ENCODE measurements around the gene GAS7.

GAS7 gene

DNA sequence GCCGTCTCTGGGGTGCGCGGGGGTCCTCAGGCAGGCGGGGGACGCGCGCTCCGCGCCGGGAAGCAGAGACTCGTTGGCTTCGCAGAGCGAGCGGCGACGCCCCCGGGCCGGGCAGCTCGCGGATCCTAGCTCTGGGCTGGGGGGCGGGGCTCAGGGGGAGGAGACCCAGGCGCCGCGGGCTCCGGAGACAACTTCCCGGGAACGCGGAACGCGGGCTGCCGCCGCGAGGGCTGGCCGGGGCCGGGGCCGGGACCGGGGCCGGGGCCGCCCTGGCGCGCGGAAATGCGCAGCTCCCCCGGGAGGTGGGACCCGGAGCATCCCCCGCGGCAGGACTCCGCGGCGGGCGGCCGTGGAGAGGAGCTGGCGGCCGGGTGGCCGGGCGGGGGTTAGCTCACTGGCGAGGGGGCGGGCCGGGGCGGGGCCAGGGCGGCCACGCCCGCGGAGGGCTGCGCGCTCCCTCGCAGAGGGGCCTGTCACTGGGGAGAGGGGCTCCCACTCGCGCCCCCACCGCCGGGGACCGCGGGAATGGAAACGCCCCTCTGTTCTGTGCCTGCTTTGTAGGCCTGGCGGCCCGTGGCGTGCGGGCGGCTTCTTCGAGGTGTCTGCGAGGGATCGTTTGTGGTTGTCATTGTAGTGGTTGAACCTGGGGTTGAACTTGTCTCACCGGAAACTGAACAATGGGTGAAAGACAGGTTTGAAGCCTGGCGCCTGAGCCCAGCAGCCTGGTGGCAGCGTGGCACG lies at the start of gene GAS7:
GAS7 (minus strand) TSS at position 98 of the 741 bp plus-strand sequence.
- DNase-seq (ENCODE audit: low read depth, low spot score), result no peak
- no peak within 1 kb of the TSS for H3K27ac ChIP-seq

DNA sequence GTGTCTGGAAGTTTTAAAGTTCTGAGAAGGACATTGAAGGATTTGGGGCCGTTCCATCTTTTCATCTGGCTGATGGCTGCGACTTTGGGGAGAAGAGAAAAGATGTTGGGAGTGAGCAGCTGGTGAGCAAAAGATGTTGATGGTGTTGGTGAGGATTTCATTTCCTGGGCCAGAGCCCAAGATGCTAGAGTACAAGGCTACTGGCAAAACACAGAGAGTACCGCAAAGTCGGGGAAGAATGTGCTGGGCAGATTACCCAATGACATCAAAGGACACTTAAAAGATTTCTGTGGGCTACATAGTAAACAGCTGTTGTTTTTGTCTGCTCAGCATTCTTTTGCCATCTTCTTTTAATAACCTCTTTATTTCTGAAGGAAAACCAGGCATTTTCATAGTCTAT lies 49.4 kb upstream of the GAS7 start:
- no peak for DNase-seq (ENCODE audit: low read depth, low spot score)
- H3K27ac ChIP-seq, result no peak overlapping the region

DNA sequence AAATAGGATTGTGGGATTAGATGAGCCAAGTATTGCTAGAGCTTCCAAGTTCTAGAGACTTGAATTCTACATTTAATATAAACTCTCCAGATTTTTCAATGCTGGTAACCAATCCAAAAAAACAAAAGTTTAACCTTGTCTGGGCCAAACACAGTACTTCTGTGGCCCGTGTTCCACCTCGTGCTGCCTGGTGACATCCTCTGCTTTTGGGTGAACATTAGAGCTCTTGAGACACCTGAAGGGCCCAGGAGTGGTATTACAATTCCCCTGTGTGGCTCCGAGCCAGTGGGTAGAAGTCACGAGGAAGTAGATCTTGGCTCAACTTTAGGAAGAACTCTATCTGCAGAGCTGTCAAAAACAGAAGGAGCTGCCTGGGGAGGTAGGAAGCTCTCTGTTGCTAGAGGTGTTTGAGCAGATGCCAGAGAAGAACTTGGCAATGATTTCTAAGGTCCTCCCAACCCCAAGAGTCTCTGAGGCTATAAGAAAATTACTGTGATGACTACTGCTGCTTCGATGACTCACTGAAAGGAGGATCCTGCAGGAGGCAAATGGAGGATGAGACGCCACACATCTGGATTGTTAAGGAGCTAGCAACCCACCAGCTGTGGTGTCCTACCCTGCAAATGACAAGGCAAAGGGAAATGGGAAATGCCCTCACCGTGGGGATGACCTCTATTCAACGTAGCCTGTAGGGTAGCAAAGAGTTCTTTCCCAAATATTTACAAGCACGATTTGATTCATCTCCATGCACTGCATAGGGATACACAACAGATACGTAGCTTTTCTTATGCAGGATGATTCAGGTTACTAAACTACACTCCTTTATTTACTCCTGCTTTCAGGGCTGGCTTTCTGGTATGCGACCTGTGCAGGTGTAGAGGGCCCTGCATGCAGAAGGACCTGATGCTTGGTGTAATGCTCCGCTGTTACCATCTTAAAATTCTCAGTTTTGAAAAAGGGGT lies 45.8 kb upstream of the GAS7 start:
- DNase-seq (ENCODE audit: low read depth, low spot score), result no peak
- no peak overlapping the region for H3K27ac ChIP-seq

DNA sequence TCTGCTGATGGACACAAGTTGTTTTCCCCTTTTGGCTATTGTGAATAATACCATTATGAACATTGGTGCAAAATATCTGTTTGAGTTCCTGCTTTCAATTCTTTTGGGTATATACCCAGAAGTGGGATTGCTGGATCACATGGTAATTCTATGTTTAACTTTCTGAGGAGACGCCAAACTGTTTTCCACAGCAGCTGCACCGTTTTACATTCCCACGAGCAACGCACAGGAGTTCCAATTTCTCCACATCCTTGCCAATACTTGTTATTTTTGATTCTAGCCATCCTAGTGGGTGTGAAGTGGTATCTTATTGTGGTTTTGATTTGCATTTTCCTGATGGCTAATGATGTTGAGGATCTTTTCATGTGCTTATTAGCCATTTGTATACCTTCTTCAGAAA lies 43.4 kb upstream of the GAS7 start:
- H3K27ac ChIP-seq, result no peak overlapping the region
- no peak for DNase-seq (ENCODE audit: low read depth, low spot score)

DNA sequence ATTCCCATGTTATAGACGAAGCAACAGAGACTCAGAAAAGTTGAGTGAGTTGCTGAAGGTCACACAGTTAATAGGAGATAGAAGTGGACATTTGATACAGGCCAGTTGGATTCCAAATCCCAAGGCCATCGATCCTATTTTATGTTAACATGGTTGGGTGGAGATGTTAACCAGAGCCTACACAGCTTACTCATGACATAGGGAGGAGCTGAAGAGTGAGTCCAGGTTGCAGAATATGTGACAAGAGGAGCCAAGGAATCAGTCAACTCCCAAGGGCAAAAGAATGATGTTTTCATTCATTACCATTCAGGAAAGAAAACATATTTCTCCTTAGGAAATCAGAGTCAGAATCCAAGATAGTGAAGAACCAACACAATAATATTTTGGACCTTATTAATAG lies 40.3 kb upstream of the GAS7 start:
- DNase-seq (ENCODE audit: low read depth, low spot score), result no peak
- H3K27ac ChIP-seq, result no peak overlapping the region

DNA sequence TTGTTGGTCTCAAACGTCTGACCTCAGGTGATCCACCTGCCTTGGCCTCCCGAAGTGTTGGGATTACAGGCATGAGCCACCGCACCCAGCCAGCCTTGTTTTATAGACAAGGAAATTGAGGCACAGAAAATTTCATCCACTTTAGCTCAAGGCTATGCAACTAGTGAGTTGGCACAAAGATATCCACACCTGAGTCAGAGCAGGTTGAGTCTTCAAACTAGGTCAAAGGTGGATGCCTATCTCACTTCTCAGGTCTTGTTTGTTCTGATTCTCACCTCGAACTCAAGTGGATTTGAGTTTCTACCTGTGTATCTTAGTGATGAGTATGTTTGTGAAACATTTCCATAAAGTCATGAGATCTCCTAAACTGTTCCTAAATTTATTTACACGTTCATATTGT lies 35.6 kb upstream of the GAS7 start:
- peak; percentile 48 for DNase-seq (ENCODE audit: low read depth, low spot score)
- H3K27ac ChIP-seq, result no peak overlapping the region

DNA sequence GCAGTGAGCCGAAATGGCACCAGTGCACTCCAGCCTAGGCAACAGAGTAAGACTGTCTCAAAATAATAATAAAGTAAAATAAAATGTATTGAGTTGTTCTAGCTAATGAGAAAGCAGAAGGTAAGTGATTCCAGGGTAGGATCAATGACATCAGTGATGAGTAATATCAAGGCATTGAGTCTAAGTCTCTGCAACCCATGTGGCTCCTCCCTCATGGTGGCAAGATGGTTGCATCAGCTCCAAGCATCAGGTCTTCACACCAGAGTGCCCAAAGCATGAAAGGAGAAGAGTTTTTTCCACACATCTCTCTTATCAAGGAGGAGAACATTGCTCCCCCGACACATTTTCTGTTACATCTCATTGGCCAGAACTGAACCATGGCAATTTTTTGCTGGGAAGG lies 34.8 kb upstream of the GAS7 start:
- no peak overlapping the region for H3K27ac ChIP-seq
- DNase-seq (ENCODE audit: low read depth, low spot score), result no peak

DNA sequence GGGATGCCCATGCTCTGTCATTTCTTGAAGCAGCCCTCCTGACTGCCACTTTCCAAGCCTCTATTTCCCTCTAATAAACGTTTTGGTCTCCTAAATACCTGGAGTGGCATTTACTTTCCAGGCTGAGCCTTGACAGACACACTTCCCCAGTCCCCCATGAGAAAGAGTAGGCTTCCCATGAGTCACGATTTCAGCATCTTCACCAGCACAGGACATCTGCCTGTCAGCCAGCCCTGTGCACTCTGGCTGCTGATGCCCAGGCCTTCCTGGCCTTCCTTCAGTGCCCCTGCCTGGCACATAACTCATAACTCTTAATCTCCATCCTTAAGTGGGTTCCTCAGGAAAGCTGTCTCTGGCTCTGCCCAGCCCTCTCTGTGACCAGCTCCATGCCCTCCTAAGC lies 30.8 kb upstream of the GAS7 start:
- DNase-seq (ENCODE audit: low read depth, low spot score), result no peak
- H3K27ac ChIP-seq, result no peak overlapping the region

DNA sequence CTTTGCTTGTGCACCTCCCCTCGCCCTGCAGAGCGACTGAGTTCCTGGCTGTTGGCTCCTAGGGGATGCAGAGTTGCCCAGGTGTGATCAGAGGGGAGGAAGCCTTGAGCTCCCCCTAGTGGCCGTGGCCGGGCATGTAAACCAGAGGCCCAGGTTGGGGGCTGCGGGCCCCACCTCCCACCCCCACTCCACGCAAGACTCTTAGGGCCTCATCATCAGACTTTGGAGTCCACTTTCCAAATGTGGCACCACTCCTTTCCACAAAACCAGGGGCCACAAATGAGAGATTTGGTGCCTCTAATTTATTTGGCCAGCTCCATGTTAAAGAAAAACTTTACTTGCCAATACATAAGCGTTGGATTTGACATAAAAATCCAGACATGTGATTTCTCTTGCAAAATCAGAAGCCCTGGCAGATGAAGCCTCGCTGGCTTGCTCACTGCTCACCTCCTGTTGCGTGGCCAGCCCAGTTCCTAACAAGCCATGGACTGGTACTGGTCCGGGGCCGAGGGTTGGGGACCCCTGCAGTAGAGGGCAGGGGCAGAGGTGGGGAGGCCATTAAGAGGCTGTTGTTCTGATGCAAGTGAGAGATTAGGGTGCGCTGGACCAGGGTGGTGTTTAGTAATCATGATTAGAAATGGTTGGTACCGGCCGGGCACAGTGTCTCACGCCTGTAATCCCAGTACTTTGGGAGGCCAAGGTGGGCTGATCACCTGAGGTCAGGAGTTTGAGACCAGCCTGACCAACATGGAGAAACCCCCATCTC lies 28.7 kb upstream of the GAS7 start:
- DNase-seq (ENCODE audit: low read depth, low spot score), result no peak
- no peak overlapping the region for H3K27ac ChIP-seq

DNA sequence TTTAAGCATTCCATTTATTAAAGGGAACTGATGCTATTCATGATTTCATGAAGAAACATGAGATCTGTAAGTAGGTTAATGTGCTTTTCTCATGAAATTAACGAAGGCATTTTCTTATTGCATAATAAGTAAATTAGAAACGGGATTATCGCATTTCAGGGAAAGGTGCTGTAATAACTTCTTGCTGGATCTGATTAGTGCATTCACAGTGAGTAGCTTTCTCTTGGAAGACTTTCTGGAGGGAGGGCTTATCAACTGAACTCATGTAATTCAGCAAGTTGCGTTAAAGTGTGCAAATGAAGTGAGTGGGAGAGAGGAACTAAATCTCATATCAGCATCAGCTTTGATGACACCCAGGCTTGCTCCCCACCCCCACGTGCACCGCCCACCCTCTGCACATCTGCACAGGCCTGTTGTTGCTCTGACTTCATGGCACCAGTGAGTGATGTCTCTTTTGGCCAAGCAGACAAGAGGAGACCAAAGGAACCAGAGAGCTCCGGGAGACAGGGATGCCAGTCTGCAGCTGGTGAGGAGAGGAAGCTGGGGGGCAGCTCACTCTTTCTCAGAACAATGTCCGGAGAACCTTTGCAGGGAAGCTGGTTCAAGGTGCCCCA lies 26.3 kb upstream of the GAS7 start:
- DNase-seq (ENCODE audit: low read depth, low spot score), result no peak
- H3K27ac ChIP-seq, result no peak overlapping the region

DNA sequence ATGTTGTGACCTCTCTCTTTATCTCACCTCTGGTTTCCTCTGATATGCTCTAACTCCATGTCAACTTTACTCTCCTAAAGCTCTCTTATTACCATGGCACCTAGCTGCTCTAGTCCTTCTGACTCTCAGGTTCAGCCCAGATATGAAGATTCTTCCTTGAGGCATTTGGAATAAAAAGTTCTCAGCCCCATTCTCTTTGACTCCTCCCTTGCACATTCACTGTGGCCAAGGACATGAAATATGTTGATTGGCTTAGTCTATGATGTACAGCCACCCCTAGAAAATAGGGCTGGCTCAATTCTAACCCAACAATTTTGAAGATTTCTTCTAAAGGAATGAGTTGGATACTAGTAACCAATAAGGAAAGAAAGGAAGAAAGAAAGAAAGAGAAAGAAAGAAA lies 20.8 kb upstream of the GAS7 start:
- DNase-seq (ENCODE audit: low read depth, low spot score), result no peak
- no peak overlapping the region for H3K27ac ChIP-seq

DNA sequence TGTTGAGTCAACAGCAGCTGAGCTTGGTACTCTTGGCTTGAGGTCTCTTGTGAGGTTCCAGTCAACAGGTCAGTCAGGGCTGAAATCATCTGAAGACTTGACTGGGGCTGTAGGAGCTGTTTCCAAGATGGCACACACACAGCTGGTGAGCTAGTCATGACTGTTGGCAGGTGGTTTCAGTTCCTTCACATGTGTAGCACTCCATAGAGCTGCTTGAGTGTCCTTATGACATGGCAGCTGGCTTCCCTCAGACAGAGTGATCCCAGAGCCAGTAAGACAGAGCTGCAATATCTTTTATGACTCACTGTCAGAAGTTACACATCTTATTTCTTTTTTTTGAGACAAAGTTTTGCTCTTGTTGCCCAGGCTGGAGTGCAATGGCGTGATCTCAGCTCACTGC lies 19.5 kb upstream of the GAS7 start:
- no peak for DNase-seq (ENCODE audit: low read depth, low spot score)
- H3K27ac ChIP-seq, result no peak overlapping the region

DNA sequence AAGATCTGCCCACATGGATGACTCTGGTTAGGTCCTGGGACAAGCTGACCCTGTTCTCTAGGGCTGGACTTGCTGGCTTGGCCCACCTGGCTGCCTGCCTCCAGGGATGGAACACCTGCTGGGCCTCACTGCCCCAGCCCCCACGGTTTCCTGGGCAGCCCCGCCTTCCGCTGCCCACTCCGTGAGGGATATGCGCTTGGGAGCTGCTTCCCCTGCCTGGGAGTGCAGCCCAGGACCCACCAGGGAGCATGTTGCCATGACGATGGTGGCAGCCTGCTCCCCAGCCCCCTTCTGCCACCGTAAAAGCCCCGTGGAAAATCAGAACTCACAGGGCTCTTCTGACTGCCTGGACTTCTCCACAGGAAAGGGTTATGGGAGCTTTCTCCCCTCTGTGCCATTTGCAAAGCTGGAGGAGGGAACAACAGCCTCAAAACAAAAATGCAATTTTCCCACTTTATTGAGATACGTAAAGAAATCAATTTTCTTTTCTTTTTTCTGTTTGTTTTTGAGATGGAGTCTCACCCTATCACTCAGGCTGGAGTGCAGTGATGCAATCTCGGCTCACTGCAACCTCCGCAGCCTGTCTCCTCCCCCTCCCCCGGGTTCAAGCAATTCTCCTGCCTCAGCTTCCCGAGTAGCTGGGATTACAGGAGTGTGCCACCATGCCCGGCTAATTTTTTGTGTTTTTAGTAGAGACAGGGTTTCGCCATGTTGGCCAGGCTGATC lies 18.0 kb upstream of the GAS7 start:
- no peak for DNase-seq (ENCODE audit: low read depth, low spot score)
- H3K27ac ChIP-seq, result no peak overlapping the region

DNA sequence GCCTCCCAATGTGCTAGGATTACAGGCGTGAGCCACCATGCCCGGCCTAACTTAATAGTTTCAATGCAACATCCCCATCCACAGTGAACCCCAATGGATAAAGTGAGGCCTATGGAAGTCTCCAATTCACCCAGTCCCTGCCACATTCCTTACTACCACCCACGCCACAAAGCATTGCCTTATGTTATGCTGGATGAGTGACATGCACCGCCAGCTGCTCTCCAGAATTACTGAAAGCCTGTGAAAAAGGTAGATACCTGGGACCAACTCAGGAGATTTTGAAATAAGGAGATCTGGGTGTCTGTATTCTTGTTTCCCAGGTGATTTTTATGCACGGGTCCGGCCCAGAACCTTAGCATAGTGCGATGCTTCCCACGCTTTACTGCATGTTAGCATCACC lies 16.9 kb upstream of the GAS7 start:
- DNase-seq (ENCODE audit: low read depth, low spot score), result no peak
- no peak overlapping the region for H3K27ac ChIP-seq

DNA sequence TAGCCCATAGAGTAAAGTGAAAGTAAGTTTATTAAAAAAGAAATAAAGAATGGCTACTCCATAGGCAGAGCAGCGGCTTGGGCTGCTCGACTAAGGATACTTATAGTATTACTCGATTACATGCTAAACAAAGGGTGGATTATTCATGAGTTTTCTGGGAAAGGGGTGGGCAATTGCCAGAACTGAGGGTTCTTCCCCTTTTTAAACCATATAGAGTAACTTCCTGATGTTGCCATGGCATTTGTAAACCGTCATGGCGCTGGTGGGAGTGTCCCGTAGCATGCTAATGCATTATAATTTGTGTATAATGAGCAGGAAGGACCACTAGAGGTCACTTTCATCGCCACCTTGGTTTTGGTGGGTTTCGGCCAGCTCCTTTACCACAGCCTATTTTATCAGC lies 13.3 kb upstream of the GAS7 start:
- DNase-seq (ENCODE audit: low read depth, low spot score), result no peak
- no peak overlapping the region for H3K27ac ChIP-seq

DNA sequence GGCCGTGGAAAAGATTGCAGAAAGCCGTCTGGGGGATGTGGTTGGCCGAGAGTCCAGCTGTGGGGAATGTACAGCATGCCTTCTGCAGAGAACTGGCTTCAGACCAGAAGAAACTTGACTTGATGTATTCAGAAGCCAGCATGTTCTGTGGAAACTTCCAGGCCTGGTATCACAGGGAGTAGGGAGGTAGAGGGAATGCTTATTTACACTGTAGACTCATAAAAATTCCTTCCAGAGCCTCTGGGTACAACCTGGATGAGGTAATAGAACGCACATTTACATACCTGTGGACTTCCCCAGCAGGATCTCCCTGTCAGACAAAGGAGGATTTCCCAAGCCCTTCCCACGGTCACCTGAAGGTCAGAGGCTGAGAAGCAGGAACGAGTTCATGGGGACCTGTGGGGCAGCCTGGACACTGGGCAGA lies 11.8 kb upstream of the GAS7 start:
- DNase-seq (ENCODE audit: low read depth, low spot score), result peak; percentile 44
- peak overlapping the region; percentile 17 for H3K27ac ChIP-seq

DNA sequence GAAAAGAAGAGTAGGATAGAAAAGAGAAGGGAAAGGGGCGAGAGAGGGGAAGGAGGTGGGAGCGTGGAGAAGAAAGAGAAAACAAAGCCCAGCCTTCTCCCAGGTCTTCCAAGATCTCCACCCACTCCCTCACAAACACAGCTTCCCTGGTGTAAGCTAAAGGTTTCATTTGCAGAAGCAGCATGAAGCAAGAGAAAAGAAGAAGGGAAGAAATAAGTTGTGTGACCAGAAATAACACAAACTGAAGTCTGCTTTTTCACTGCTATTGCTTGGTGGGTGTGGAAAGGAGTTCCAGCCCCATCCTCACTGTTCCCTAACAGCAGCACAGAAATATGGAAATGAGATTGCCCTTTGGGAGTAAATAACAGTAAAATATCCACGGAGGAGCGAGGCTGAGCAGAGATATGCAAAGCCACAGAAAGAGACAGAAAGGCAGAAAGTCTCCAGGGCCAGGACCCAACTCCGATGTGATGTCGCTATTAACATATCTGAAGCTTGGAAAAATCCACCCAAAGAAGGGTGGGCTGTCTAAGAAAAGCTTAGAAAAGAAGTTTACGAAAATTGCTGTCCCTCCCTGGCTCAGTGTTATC lies 10.3 kb upstream of the GAS7 start:
- DNase-seq (ENCODE audit: low read depth, low spot score), result no peak
- H3K27ac ChIP-seq, result no peak overlapping the region

DNA sequence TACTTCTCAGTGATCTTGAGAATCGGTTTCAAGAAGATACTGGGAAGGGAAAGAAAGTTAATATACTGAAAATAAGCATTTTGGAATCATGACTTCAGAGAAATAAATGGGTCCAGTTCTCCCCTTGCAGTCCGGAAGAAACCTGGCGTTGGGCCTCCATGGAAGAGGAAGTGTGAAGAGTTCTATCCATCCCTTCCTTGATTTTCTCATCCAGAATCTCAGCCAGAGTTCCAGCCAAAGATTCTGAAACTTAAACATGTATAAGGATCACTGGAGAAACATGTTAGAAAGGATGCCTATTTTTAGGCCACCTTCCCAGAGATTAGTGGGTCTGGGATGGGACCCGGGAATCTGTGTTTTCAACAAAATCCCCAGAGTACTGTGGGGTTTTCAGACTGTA lies 8.7 kb upstream of the GAS7 start:
- no peak overlapping the region for H3K27ac ChIP-seq
- no peak for DNase-seq (ENCODE audit: low read depth, low spot score)

DNA sequence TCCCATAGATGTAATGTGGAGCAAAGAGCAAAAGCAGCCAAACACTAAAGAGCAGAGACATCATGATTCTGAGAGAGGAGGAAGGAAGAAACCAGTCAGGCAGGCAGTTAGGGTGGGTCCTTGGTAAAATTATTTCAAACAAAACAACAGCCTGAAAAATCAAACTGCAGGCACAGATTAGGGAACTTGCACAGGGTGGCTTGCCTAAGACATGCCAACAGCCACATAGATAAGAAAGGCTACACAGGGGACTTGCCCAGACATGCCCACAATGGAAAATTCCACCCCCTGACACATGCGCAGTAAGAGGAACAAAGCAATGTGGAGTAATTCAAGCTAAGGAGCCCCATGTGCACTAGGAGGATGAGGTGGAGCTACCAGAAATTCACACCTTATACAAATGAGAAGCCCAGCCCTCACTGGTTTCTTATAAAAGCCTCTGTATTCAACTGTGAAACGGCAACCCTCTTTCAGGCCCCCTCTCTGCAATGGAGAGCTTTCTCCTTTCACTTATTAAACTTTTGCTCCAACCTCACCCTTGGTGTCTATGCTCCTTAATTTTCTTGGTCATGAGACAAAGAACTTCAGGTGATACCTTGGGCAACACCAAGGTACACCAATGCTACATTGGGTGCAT lies 7.3 kb upstream of the GAS7 start:
- DNase-seq (ENCODE audit: low read depth, low spot score), result no peak
- H3K27ac ChIP-seq, result no peak overlapping the region
